NCI-H2227 (cell line): Measurements from ENCODE around the gene CNN2.

Experiments used
- DNase-seq: peaks from one replicate; lab custom pipeline; 2025; ENCODE audit not compliant: unreplicated experiment; lab: John Stamatoyannopoulos, UW

CNN2 gene

DNA sequence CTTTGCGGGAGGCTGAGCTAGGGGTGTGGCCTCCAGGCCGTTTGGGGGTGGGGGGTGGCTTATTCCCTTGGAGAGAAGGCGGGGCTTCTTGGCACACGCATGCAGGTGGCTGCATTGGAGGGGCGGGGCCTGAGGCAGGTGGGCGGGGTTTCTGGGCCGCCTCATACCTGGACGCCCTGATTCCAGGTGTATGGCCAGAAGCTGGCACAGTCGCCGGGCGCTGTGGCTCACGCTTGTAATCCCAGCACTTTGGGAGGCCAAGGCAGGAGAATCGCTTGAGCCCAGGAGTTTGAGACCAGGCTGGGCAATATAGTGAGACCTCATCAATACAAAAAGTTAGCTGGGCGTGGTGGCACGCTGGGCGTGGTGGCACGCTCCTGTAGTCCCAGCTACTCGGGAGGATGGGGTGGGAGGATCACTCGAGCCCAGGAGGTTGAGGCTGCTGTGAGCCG, 21.3 kb downstream of the CNN2 start:
- DNase-seq: no peak

DNA sequence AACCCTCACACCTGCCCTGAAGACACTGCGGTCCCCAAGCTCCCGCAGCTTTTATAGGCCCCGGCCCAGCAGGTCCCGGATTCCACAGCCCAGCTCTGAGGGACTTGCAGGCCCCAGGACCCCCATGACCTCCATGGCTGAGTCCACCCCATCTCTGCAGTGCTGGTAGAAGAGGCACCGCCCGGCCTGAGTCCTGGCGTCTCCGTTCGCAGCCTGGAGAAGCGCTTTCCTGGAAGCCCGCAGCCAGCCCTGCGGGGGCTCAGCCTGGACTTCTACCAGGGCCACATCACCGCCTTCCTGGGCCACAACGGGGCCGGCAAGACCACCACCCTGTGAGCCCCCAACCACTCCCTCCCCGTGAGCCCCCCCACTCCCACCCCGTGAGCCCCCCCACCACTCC, 22.7 kb downstream of the CNN2 start:
- no peak for DNase-seq

DNA sequence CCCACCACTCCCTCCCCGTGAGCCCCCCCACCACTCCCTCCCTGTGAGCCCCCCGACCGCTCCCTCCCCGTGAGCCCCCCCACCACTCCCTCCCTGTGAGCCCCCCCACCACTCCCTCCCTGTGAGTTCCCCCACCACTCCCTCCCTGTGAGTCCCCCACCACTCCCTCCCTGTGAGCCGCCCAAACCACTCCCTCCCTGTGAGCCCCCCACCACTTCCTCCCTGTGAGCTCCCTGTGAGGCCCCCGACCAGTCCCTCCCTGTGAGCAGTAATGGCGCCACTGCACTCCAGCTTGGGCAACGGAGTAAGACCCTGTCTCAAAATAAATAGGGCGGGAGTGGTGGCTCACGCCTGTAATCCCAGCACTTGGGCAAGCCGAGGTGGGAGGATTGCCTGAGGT, 23.4 kb downstream of the CNN2 start:
- no peak for DNase-seq

DNA sequence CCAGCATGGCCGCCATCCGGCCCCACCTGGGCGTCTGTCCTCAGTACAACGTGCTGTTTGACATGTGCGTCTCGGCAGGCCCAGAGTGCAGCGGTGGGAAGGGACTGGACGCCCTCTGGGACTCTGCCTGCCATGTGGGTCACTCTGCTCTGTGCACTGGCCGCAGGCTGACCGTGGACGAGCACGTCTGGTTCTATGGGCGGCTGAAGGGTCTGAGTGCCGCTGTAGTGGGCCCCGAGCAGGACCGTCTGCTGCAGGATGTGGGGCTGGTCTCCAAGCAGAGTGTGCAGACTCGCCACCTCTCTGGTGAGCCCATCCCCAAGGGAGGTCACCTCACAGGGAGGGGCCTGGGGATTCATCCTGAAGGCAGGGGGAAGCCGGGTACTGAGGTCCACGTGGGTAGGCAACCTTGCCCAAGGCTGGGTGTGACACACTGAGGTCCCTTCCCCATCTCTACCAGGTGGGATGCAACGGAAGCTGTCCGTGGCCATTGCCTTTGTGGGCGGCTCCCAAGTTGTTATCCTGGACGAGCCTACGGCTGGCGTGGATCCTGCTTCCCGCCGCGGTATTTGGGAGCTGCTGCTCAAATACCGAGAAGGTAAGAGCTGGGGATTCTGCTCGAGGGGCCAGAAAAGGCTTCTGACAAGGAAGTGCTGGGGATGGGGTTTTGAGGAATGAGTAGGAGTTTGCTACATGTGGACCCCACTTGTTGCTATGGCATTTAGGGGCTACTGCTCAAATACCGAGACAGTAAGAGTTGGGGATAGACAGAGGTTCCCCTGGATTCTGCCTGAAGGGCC, 24.8 kb downstream of the CNN2 start:
- no peak for DNase-seq

DNA sequence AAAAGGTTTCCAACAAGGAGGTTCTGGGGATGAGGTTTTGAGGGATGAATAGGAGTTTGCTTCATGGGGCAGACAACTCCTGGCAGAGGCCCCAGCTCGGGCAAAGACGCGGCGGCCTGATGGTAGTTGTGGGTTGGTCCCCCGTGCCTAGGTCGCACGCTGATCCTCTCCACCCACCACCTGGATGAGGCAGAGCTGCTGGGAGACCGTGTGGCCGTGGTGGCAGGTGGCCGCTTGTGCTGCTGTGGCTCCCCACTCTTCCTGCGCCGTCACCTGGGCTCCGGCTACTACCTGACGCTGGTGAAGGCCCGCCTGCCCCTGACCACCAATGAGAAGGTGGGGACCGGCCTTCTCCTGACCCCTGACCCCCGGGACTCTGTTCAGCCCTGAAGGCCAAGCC, 25.4 kb downstream of the CNN2 start:
- no peak for DNase-seq

DNA sequence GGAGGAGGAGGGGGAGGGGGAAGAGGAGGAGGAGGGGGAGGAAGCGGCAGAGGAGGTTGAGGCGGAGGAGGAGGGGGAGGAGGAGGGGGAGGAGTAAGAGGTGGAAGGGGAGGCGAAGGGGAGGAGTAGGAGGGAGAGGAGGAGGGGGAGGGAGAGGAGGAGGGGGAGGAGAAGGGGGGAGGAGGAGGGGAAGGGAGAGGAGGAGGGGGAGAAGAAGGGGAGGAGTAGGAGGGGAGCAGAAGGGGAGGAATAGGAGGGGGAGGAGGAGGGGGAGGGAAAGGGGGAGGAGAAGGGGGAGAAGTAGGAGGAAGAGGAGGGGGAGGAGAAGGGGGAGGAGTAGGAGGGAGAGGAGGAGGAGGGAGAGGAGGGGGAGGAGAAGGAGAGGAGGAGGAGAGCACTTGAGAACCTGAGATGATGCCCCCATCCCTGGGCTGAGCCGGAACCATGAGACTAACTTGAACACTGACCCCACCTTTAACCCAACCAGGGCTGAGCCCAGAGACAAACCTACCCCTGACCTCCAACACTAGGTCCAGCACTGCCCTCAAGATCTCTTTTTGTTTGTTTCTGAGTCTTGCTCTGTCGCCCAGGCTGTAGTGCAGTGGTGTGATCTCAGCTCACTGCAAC, 26.1 kb downstream of the CNN2 start:
- no peak for DNase-seq

DNA sequence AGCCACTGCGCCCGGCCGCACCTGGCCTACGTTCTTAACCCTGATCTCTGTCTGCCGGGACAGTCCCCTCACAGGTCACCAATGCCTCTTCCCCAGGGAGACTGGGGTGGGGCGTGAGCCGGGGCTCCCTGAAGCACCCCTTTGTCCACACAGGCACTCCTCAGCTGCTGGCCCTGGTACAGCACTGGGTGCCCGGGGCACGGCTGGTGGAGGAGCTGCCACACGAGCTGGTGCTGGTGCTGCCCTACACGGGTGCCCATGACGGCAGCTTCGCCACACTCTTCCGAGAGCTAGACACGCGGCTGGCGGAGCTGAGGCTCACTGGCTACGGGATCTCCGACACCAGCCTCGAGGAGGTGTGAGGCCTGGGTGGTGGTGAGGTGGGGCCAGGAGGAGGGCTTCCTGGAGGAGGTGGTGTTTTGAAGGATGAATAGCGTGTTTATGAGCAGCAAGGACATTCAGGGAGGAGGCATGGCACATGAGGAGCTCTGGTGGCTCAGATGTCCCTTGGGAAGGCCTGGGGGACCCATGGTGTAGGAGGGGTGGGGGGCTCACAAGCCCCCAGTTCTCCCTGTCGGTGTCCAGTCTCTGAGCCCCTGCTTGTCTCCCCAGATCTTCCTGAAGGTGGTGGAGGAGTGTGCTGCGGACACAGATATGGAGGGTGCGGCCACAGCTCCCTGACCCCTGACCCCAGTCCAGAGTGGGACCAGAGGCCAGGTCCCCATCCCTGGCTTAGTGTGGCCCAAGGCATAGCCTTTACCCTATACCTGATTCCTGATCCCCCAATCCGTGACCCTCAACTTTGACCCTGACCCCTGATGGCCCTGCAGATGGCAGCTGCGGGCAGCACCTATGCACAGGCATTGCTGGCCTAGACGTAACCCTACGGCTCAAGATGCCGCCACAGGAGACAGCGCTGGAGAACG, 27.0 kb downstream of the CNN2 start:
- DNase-seq: no peak

DNA sequence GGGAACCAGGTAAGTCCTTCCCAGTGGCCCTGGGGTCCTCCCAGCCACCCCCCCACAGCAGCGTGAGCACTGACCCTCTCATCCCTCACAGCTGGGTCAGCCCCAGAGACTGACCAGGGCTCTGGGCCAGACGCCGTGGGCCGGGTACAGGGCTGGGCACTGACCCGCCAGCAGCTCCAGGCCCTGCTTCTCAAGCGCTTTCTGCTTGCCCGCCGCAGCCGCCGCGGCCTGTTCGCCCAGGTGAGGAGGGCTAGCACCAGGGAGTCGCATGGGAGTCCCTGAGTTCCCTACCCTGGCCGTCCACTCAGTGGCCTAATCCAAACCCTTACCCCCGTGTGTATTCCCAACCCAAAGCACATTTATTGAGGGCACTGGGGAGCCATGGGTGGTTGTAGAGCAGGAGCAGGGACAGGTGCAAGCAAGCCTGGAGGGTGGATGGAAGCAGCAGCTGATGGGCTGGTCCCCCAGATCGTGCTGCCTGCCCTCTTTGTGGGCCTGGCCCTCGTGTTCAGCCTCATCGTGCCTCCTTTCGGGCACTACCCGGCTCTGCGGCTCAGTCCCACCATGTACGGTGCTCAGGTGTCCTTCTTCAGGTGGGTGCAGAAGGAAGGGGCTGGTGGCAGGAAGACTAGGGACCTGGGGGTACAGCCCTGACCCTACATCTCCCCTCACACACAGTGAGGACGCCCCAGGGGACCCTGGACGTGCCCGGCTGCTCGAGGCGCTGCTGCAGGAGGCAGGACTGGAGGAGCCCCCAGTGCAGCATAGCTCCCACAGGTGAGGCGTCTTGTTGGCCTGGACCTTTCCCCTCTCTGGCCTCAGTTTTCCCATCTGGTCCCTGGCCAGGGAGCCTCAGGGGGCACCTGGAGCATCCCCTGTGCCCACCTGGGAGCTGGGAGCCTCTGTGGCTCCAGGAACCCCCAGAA, 28.0 kb downstream of the CNN2 start:
- no peak for DNase-seq

DNA sequence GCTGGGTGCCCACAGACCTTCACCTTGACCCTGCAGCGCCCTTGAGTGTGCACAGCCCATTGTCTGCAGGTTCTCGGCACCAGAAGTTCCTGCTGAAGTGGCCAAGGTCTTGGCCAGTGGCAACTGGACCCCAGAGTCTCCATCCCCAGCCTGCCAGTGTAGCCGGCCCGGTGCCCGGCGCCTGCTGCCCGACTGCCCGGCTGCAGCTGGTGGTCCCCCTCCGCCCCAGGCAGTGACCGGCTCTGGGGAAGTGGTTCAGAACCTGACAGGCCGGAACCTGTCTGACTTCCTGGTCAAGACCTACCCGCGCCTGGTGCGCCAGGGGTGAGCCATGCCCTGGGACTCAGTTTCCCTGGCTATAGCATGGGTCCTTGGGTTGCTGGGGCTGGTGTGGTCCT, 28.6 kb downstream of the CNN2 start:
- DNase-seq: no peak

DNA sequence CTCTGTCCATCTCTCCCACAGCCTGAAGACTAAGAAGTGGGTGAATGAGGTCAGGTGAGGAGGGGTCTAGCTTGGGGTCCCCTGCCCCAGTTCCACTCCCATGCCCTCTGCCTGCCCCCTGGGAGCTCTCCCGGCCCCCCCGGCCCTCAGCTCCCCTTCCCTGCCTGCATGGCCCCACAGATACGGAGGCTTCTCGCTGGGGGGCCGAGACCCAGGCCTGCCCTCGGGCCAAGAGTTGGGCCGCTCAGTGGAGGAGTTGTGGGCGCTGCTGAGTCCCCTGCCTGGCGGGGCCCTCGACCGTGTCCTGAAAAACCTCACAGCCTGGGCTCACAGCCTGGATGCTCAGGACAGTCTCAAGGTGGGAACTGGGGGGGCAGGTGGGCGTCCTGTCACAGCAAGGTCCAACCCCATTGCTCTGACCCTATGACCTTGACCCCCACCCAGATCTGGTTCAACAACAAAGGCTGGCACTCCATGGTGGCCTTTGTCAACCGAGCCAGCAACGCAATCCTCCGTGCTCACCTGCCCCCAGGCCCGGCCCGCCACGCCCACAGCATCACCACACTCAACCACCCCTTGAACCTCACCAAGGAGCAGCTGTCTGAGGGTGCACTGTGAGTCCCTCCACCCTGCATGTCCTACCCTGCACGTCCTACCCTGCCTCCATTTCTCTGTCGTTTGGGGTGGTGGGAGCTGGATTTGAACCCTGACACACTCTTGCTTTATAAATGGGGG, 29.6 kb downstream of the CNN2 start:
- DNase-seq: no peak

DNA sequence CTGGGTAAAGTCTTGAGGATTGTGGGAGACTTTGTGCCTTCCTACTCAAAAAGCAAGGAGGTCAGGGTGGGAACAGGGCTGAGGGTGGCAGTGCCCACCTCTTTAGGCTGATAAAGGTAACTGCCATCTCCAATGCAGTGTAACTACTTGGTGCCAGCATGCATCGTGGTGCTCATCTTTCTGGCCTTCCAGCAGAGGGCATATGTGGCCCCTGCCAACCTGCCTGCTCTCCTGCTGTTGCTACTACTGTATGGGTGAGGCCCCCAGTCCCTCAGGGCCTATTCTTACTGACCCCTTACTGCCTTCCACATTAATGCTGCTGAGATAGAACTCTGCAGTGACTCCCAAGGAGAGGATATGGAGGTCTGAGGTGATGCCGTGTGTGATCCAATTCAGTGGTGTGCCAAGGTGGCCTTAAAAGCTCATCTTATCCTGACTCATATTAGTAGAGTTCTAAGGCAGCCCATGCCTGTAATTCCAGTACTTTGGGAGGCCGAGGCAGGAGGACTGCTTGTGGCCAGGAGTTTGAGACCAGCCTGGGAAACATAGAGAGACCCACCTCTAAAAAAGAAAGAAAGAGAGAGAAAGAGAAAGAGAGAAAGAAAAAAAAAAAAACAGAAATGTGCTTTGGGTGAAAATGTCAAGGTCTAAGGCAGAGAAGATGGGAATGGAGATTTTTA, 30.9 kb downstream of the CNN2 start:
- DNase-seq: peak; percentile 71

DNA sequence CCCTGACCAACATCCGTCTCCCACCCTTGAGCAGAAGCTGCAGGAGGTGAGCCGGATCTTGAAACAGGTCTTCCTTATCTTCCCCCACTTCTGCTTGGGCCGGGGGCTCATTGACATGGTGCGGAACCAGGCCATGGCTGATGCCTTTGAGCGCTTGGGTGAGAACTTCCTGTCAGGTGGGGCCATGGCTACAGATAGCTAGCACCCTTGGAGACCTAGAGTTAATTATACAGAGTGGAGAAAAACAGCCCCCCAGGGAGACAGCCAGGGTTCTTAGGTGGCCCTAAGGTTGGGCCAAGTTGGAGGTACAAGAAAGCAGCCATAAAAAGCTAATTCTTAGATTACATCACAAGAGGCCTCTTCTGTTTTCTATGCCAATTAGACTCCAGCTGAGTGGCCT, 31.7 kb downstream of the CNN2 start:
- DNase-seq: no peak

DNA sequence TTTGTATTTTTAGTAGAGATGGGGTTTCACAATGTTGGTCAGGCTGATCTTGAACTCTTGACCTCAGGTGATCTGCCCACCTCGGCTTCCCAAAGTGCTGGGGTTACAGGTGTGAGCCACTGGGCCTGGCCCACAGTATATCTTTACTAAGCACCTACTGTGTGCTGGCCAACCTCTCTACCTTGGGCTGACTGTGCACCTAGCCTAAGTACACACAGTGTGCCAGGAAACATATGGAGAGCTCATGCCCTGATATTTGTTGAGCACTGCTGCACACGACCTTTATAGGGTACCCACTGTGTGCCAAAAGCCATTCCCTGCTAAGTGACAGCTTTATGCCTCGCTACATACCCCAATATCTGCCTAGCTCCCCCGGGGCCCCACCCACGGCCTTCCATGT, 34.3 kb downstream of the CNN2 start:
- DNase-seq: no peak

DNA sequence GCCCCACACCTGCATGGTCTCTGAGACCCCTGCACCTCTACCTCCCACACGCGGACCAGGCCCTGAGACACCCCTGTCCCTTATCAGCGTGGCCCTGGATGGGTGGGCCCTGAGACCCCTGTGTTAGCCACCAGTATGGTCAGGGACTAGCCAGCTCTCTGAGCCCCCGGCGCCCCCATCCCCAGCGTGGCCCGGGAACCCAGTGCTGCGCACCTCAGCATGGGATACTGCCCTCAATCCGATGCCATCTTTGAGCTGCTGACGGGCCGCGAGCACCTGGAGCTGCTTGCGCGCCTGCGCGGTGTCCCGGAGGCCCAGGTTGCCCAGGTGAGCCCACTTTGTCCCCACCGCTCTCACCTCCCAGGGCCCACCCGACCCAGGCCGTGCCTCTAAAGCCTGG, 35.6 kb downstream of the CNN2 start:
- no peak for DNase-seq

DNA sequence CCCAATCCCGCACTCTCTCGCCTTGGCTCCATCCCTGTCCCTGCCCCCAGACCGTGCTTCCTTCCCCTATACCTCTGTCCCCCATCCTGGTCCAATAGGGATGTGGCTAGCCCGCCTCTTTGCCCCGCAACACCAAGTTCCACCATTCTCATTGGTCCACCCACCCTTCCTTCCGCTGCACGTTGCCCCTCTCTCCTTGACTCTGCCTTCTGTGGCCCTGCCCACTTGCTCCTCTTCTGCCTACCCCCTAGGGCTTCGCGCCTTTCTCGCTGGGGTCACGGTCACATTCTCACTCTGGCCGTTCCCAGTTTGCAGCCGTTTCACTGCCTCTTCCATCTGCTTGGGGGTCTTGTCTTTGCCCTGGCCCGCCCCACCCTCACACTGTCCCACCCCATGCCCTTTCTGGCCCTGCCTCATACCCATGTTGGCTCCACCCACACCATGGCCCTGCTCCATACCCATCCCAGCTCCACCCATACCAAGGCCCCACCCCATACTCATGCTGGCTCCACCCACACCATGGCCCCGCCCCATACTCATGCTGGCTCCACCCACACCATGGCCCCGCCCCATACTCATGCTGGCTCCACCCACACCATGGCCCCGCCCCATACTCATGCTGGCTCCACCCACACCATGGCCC, 36.1 kb downstream of the CNN2 start:
- DNase-seq: no peak

DNA sequence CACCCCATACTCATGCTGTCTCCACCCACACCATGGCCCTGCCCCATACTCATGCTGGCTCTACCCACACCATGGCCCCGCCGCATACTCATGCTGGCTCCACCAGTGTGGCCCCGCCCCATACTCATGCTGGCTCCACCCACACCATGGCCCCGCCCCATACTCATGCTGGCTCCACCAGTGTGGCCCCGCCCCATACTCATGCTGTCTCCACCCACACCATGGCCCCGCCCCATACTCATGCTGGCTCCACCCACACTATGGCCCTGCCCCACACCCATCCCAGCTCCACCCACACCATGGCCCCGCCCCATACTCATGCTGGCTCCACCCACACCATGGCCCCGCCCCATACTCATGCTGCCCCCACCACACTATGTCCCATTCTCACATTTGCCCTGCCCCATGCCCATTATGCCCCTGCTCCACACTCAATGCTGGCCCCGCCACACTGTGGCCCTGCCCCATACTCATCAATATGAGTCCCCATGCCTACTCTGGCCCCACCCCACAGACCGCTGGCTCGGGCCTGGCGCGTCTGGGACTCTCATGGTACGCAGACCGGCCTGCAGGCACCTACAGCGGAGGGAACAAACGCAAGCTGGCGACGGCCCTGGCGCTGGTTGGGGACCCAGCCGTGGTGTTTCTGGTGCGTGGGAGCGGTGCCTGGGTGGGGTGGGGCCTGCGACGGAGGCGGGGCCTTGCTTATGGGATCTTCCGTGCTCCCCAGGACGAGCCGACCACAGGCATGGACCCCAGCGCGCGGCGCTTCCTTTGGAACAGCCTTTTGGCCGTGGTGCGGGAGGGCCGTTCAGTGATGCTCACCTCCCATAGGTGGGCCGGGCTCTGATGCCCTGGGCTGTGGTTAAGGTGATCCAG, 36.9 kb downstream of the CNN2 start:
- DNase-seq: no peak

DNA sequence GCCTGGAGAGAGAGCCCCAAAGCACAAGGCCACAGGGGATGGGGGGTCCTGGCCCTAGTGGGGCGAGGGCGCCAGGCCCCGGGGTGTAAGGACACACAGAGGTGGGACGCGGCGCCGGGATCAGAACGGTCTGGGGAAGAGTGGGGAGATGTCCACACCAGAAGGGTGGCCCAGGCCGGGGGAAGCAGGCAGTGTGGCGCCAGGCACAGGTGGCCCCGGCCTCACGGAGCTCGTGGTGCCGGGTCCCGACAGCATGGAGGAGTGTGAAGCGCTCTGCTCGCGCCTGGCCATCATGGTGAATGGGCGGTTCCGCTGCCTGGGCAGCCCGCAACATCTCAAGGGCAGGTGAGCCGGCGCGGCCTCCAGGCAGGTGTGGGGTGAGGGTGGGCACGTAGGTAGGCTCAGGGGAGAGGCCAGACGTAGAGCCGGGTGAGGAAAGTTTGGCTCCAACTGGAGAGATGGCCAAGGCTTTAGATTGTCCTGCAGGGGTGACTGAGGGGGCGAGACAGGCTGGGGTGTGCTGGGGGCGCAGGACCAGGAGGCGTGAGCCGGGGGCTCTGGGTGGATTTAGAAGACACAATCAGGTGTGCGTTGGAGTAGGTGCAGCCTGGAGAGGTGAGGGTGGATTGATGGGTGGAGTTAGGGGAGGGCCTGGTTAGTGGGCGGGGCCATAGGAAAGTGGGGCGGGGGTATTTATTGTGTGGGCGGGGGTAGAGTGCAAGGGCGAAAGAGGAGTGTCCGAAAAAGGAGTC, 37.7 kb downstream of the CNN2 start:
- no peak for DNase-seq
